Liver (tissue), 3 donors: ENCODE measurements around the gene DBN1.

Experiments
- CTCF ChIP-seq: fragments of 150-350 bp; IDR thresholded peaks from 2 replicates; pipeline ENCODE4 v1.5.1; 2017; ENCODE audit warnings: improper control_type of control experiment, low read depth, low read length; ENCODE audit not compliant: missing input control
- HNF4G ChIP-seq: IDR thresholded peaks from 2 replicates; pipeline ENCODE4 v1.6.1; 2016; ENCODE audit warnings: antibody characterized with exemption
- JUND ChIP-seq, 2 donors: IDR thresholded peaks; 2 replicates each; pipeline ENCODE4 v1.6.1; 2016; ENCODE audit warnings: antibody characterized with exemption in 2 of 2
- NR2F2 ChIP-seq: IDR thresholded peaks from 2 replicates; pipeline ENCODE4 v1.6.1; 2016; ENCODE audit warnings: antibody characterized with exemption
- RAD21 ChIP-seq, 2 donors: IDR thresholded peaks; 2 replicates each; pipeline ENCODE4 v1.6.1; 2016; ENCODE audit warnings: antibody characterized with exemption in 2 of 2, mild to moderate bottlenecking in 2 of 2
- REST ChIP-seq: IDR thresholded peaks from 2 replicates; pipeline ENCODE4 v1.6.1; 2016; ENCODE audit warnings: antibody characterized with exemption, mild to moderate bottlenecking
- SP1 ChIP-seq: IDR thresholded peaks from 2 replicates; pipeline ENCODE4 v1.6.1; 2018; ENCODE audit warnings: antibody characterized with exemption, mild to moderate bottlenecking
- TAF1 ChIP-seq: conservative IDR thresholded peaks from 2 replicates; pipeline ENCODE4 v1.6.1; 2016; ENCODE audit warnings: antibody characterized with exemption, mild to moderate bottlenecking
- YY1 ChIP-seq: IDR thresholded peaks from 2 replicates; pipeline ENCODE4 v1.6.1; 2016; ENCODE audit warnings: antibody characterized with exemption, mild to moderate bottlenecking
- TF ChIP-seq, protein P1 (sequence below): IDR thresholded peaks from 2 replicates; pipeline ENCODE4 v1.6.1; 2016; ENCODE audit warnings: antibody characterized with exemption
- donor health status: healthy.
- donor health status: healthy.

DNA sequence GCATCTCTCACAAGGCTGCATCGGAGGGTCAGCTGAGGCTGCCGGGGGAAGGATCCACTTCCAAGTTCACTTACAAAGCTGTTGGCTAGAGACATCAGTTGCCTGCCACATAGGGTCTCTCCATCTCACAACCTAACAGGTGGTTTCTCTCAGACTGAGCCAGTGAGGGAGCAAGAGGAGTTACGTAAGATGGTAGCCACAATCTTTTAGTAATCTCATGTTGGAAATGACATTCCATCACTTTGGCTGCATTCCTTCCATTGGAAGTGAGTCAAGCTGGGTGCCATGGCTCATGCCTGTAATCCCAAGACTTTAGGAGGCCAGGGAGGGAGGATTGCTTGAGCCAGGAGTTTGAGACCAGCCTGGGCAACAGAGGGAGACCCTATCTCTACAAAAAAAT is 54.4 kb downstream of the DBN1 start:
- TF ChIP-seq CTCF (no peak), JUND (IDR thresholded peaks at IDR 0.05) (no peak), REST (no peak), YY1 (no peak), HNF4G (no peak), NR2F2 (no peak), RAD21 (IDR thresholded peaks at IDR 0.05) (no peak), TAF1 (no peak), SP1 (no peak)
- TF ChIP-seq, protein P1, sequence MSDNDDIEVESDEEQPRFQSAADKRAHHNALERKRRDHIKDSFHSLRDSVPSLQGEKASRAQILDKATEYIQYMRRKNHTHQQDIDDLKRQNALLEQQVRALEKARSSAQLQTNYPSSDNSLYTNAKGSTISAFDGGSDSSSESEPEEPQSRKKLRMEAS = no peak
